ENCODE measurements around the gene RNF151.

DNA sequence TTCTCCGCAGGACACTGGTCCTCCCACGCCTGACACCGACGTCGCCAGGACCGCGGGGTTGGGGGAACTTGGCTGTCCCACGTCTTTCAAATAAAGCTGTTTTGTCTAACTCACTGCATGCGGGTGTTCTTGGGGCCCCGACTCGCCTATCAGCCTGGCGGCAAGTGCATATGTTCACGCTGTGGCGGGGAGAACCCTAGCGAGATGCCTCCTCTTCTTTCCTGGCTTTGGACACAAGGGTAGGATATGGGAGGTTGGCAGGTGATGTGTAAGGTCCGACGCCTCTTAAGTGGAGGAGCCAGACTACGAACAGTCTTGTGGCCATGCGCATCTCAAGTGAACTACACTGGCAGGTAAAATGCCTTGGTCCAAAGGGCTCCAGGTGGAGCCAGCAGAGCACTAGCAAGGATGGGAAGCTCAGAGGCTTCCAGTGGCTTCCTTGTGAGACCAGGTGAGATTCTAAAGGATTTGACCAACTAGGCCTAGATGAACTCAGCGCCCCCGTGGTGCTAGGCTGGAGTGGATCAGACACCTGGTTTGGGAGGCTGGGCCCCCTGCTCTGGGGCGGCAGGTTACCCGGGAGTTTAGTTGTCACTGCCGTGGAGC, 1.2 kb upstream of the RNF151 start:
- TF ChIP-seq, protein P1, sequence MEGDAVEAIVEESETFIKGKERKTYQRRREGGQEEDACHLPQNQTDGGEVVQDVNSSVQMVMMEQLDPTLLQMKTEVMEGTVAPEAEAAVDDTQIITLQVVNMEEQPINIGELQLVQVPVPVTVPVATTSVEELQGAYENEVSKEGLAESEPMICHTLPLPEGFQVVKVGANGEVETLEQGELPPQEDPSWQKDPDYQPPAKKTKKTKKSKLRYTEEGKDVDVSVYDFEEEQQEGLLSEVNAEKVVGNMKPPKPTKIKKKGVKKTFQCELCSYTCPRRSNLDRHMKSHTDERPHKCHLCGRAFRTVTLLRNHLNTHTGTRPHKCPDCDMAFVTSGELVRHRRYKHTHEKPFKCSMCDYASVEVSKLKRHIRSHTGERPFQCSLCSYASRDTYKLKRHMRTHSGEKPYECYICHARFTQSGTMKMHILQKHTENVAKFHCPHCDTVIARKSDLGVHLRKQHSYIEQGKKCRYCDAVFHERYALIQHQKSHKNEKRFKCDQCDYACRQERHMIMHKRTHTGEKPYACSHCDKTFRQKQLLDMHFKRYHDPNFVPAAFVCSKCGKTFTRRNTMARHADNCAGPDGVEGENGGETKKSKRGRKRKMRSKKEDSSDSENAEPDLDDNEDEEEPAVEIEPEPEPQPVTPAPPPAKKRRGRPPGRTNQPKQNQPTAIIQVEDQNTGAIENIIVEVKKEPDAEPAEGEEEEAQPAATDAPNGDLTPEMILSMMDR (IDR thresholded peaks at IDR 0.05): no peak
- TF ChIP-seq ZFX (IDR thresholded peaks at IDR 0.05; ENCODE audit: borderline replicate concordance): no peak
